NOMO-1 (cell line): ENCODE measurements around the gene DGLUCY.
"Not testable (repeated sequence)": the region's sequence is repeated elsewhere in the genome, so short reads cannot be mapped to it uniquely, and the experiment has no call there.

ENCODE experiments used
- DNase-seq, 2 experiments: peaks; one replicate each; lab custom pipeline; 2025; ENCODE audit not compliant: unreplicated experiment in 2 of 2; lab: John Stamatoyannopoulos, UW

The DGLUCY gene

GRCh38 chr14:91138511-91139359 is 24.9 kb downstream of the DGLUCY start:
- DNase-seq: peak; percentile 9 to 31

- DNase-seq: no peak
These were observed 25.9 kb downstream of the DGLUCY start for GRCh38 chr14:91139776-91140175.

GRCh38 chr14:91140672-91141071 is 26.8 kb downstream of the DGLUCY start:
- no peak for DNase-seq

- peak; percentile 18 to 51 for DNase-seq
These were observed 28.4 kb downstream of the DGLUCY start for GRCh38 chr14:91142214-91142668.

GRCh38 chr14:91143862-91144261 is 30.0 kb downstream of the DGLUCY start:
- DNase-seq: no peak

- no peak for DNase-seq
These were observed 30.7 kb downstream of the DGLUCY start for GRCh38 chr14:91144425-91145145.

- no peak for DNase-seq
These were observed 31.7 kb downstream of the DGLUCY start for GRCh38 chr14:91145391-91146160.

- DNase-seq: no peak
These were observed 32.8 kb downstream of the DGLUCY start for GRCh38 chr14:91146661-91147060.

GRCh38 chr14:91149462-91149861 is 35.6 kb downstream of the DGLUCY start:
- DNase-seq: no peak

GRCh38 chr14:91152499-91152898 is 38.6 kb downstream of the DGLUCY start:
- DNase-seq: peak in 1 of 2 experiments; percentile 21

GRCh38 chr14:91153360-91153759 is 39.5 kb downstream of the DGLUCY start:
- no peak for DNase-seq

GRCh38 chr14:91154851-91155625 is 41.2 kb downstream of the DGLUCY start:
- DNase-seq: peak in 1 of 2 experiments; percentile 6

GRCh38 chr14:91155626-91156089 is 41.8 kb downstream of the DGLUCY start:
- DNase-seq: no peak

GRCh38 chr14:91156142-91156666 is 42.3 kb downstream of the DGLUCY start:
- not testable (repeated sequence) for DNase-seq

- not testable (repeated sequence) for DNase-seq
These were observed 43.0 kb downstream of the DGLUCY start for GRCh38 chr14:91156877-91157276.

GRCh38 chr14:91158091-91158790 is 44.4 kb downstream of the DGLUCY start:
- no peak for DNase-seq

- no peak for DNase-seq
These were observed 45.3 kb downstream of the DGLUCY start for GRCh38 chr14:91159182-91159581.

- no peak for DNase-seq
These were observed 46.0 kb downstream of the DGLUCY start for GRCh38 chr14:91159906-91160305.

- no peak for DNase-seq
These were observed 49.4 kb downstream of the DGLUCY start for GRCh38 chr14:91163316-91163715.
